Caco-2 (cell line): ENCODE results near the gene OXSR1. TPM values are rescaled to one million over a fixed set of nuclear protein-coding genes. Genes with fewer than 3 reads are reported as not detected.

Experiments
- BruUV-seq: library from RNA; stranded (reverse); fragments of 400-500 nt; replicated peaks from 2 replicates; lab custom pipeline; 2021; lab: Mats Ljungman, UMichigan
- CTCF ChIA-PET: fragments of 300-600 bp; sonication (Branson Sonifier 250); formaldehyde crosslinking; loops from one replicate; lab custom pipeline; 2022; ENCODE audit warnings: antibody characterized with exemption; lab: Charles Lee
- POLR2A ChIA-PET: fragments of 300-600 bp; sonication (Branson Sonifier 250); formaldehyde crosslinking; loops from one replicate; lab custom pipeline; 2022; ENCODE audit warnings: antibody characterized with exemption; lab: Charles Lee
- DNase-seq, 2 experiments: peaks; one replicate each; pipeline versions ENCODE4 v3.0.0 to v3.0.0-alpha.2; 2020 to 2022
- H3K27me3 ChIP-seq: replicated peaks from 2 replicates; pipeline ENCODE4 v1.6.0; 2011; ENCODE audit warnings: low read length; ENCODE audit not compliant: control insufficient read depth, insufficient read depth
- H3K36me3 ChIP-seq: 2 replicates; pipeline ENCODE4 v1.5.1; 2011; ENCODE audit warnings: low read length; ENCODE audit not compliant: control insufficient read depth, insufficient read depth
- H3K4me1 ChIP-seq: fragments of 250-450 bp; sonication (Bioruptor Pico); 2 replicates; pipeline ENCODE4 v1.5.1; 2020; ENCODE audit warnings: mild to moderate bottlenecking
- H3K4me3 ChIP-seq: 2 replicates; pipeline ENCODE4 v1.5.1; 2011; ENCODE audit warnings: low read depth, mild to moderate bottlenecking, control low read depth, low read length
- H3K9me3 ChIP-seq: fragments of 250-450 bp; sonication (Bioruptor Pico); 2 replicates; pipeline ENCODE4 v1.5.1; 2020; ENCODE audit warnings: mild to moderate bottlenecking, moderate library complexity
- H3K27ac Mint-ChIP-seq: one replicate; pipeline ENCODE4 v1.8.0; 2022; ENCODE audit warnings: mixed read lengths; ENCODE audit not compliant: unreplicated experiment
- H3K27me3 Mint-ChIP-seq: one replicate; pipeline ENCODE4 v1.8.0; 2022; ENCODE audit warnings: mixed read lengths; ENCODE audit not compliant: insufficient read depth, unreplicated experiment
- H3K36me3 Mint-ChIP-seq: one replicate; pipeline ENCODE4 v1.8.0; 2022; ENCODE audit warnings: mild to moderate bottlenecking, mixed read lengths; ENCODE audit not compliant: insufficient read depth, unreplicated experiment
- H3K4me1 Mint-ChIP-seq: one replicate; pipeline ENCODE4 v1.8.0; 2022; ENCODE audit warnings: low read depth, mixed read lengths; ENCODE audit not compliant: unreplicated experiment
- H3K4me3 Mint-ChIP-seq: one replicate; pipeline ENCODE4 v1.8.0; 2022; ENCODE audit warnings: mild to moderate bottlenecking, moderate library complexity, mixed read lengths; ENCODE audit not compliant: unreplicated experiment
- H3K9me3 Mint-ChIP-seq: one replicate; pipeline ENCODE4 v1.8.0; 2022; ENCODE audit warnings: mixed read lengths; ENCODE audit not compliant: unreplicated experiment
- intact Hi-C: fragments of 100-400 bp; cut with micrococcal nuclease; formaldehyde crosslinking; loops from one replicate; pipeline ENCODE4 v1.10.0; 2022; ENCODE audit not compliant: unreplicated experiment
- total RNA-seq: library from RNA; stranded (reverse); gene quantifications from 2 replicates; pipeline ENCODE4 v1.2.3, GENCODE V29; 2022
- TF ChIP-seq, protein P1 (sequence below), 2 experiments: fragments of 200-600 bp in 1 of 2; IDR thresholded peaks; 1 replicate in 1 of 2; 2 replicates in 1 of 2; pipeline versions ENCODE4 v1.5.1 to v1.8.0; 2011 to 2022; ENCODE audit warnings: antibody characterized with exemption in 1 of 2, control low read depth in 1 of 2, inconsistent platforms in 1 of 2, low read depth in 1 of 2, low read length in 1 of 2, mild to moderate bottlenecking in 1 of 2, moderate library complexity in 1 of 2; ENCODE audit not compliant: insufficient read depth in 1 of 2, severe bottlenecking in 1 of 2, unreplicated experiment in 1 of 2

OXSR1 gene
- total RNA-seq, 1 experiment from 2014 or later = 39.2 TPM

DNA sequence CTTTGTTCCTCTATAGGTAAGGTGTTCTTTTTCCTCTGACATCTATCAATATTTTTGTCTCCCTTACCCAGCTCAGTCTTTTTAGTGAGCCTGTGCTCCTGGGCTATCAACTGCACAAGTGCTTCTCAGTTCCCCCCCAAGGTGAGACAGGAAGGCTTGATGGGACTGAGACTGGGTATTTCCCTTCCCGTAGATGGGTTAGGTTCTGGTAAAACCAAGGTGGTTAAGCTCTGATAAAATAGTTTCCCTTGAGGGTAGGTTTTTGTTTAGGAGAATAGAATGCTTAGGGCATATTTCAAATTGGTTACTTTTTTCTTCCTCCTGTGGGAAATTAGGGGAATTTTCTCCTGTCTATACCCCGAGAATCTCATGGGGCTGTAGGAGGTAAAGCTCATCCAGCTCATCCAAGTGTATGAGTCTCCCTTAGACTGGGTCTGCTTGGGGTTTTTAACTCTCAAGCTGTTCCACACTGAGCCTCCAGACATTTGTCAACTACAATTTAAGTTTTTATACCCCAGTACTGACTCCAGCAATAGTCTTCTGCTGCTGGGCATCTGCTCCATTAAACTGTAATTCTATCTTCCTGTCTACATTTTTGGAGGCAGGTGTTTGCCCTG, 44.9 kb downstream of the OXSR1 start:
- H3K4me3 ChIP-seq = no peak overlapping the region
- Mint-ChIP-seq H3K4me3 (no peak overlapping the region), H3K27me3 (no peaks in the 10 kb centered on the region), H3K4me1 (no peaks in the 10 kb centered on the region), H3K9me3 (no peaks in the 10 kb centered on the region), H3K36me3 (peaks cover 27% of the 10 kb centered on the region), H3K27ac (no peak overlapping the region)
- H3K9me3 ChIP-seq = no peaks in the 10 kb centered on the region
- intact Hi-C loops = no loop called here
- TF ChIP-seq, protein P1, sequence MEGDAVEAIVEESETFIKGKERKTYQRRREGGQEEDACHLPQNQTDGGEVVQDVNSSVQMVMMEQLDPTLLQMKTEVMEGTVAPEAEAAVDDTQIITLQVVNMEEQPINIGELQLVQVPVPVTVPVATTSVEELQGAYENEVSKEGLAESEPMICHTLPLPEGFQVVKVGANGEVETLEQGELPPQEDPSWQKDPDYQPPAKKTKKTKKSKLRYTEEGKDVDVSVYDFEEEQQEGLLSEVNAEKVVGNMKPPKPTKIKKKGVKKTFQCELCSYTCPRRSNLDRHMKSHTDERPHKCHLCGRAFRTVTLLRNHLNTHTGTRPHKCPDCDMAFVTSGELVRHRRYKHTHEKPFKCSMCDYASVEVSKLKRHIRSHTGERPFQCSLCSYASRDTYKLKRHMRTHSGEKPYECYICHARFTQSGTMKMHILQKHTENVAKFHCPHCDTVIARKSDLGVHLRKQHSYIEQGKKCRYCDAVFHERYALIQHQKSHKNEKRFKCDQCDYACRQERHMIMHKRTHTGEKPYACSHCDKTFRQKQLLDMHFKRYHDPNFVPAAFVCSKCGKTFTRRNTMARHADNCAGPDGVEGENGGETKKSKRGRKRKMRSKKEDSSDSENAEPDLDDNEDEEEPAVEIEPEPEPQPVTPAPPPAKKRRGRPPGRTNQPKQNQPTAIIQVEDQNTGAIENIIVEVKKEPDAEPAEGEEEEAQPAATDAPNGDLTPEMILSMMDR (IDR thresholded peaks at IDR 0.05; ENCODE audit: insufficient read depth in 1 of 2, low read depth in 1 of 2, low read length in 1 of 2, severe bottlenecking in 1 of 2, unreplicated experiment in 1 of 2) = no peak
- BruUV-seq = no TSS peak
- DNase-seq = no peak
- H3K36me3 ChIP-seq = no peaks in the 10 kb centered on the region
- H3K4me1 ChIP-seq = no peaks in the 10 kb centered on the region
- H3K27me3 ChIP-seq = no peaks in the 10 kb centered on the region
- ChIA-PET POLR2A (no interaction called here), CTCF (no interaction called here)

DNA sequence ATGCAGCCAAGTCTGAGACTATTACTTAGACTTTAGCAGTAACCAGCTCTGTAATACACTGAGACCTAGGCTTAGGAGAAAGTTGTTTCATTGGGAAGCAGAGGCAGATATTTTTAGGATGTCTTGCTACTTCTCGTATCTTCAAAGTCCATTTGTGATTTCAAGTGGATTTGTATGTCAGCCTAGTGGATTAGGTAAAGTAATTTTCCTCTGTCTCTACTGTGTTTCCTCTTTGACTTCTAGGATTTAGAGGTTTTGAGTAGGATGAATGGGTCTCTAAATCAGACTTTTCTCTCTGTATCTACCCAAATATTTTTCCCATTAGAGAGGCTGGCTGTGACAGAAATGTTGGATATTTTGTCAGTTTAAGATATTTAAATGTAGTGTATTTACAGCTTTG, 46.8 kb downstream of the OXSR1 start:
- ChIA-PET POLR2A (interaction anchor here (1.5 kb wide), 1 partner anchor 75 kb away, joined by 4 read pairs; the partner anchor contains the start of gene ACAA1), CTCF (no interaction called here)
- no peak for DNase-seq
- Mint-ChIP-seq H3K9me3 (no peaks in the 10 kb centered on the region), H3K36me3 (peaks cover 24% of the 10 kb centered on the region), H3K4me3 (no peak overlapping the region), H3K27ac (no peak overlapping the region), H3K27me3 (no peaks in the 10 kb centered on the region), H3K4me1 (no peaks in the 10 kb centered on the region)
- no peaks in the 10 kb centered on the region for H3K9me3 ChIP-seq
- intact Hi-C loops = no loop called here
- TF ChIP-seq, protein P1 (IDR thresholded peaks at IDR 0.05; ENCODE audit: insufficient read depth in 1 of 2, low read depth in 1 of 2, low read length in 1 of 2, severe bottlenecking in 1 of 2, unreplicated experiment in 1 of 2) = no peak
- no peaks in the 10 kb centered on the region for H3K36me3 ChIP-seq
- H3K4me1 ChIP-seq = no peaks in the 10 kb centered on the region
- no peaks in the 10 kb centered on the region for H3K27me3 ChIP-seq
- BruUV-seq = no TSS peak
- H3K4me3 ChIP-seq = no peak overlapping the region

- intact Hi-C loops = no loop called here
These were observed 49.2 kb downstream of the OXSR1 start for GRCh38 chr3:38214560-38214959.

More at GRCh38 chr3:38214560-38214959, 49.2 kb downstream of the OXSR1 start:
- Histone ChIP-seq H3K27me3 (no peaks in the 10 kb centered on the region), H3K36me3 (no peaks in the 10 kb centered on the region), H3K4me3 (no peak overlapping the region), H3K9me3 (no peaks in the 10 kb centered on the region), H3K4me1 (no peaks in the 10 kb centered on the region)
- DNase-seq = no peak
- Mint-ChIP-seq H3K27me3 (no peaks in the 10 kb centered on the region), H3K4me3 (no peak overlapping the region), H3K27ac (no peak overlapping the region), H3K4me1 (no peaks in the 10 kb centered on the region), H3K36me3 (peaks cover 18% of the 10 kb centered on the region), H3K9me3 (no peaks in the 10 kb centered on the region)
- BruUV-seq = no TSS peak
- ChIA-PET CTCF (no interaction called here), POLR2A (no interaction called here)
- TF ChIP-seq, protein P1 (IDR thresholded peaks at IDR 0.05; ENCODE audit: insufficient read depth in 1 of 2, low read depth in 1 of 2, low read length in 1 of 2, severe bottlenecking in 1 of 2, unreplicated experiment in 1 of 2) = no peak
